Kidney tubule cell (primary cell): ENCODE data around the gene RPTOR.

Experiments used
- DNase-seq: peaks from one replicate; pipeline ENCODE4 v3.0.0-alpha.2; 2018; ENCODE audit warnings: low spot score

The RPTOR gene

GRCh38 chr17:80913928-80914821 lies 369.5 kb downstream of the RPTOR start:
- DNase-seq, result no peak

DNA sequence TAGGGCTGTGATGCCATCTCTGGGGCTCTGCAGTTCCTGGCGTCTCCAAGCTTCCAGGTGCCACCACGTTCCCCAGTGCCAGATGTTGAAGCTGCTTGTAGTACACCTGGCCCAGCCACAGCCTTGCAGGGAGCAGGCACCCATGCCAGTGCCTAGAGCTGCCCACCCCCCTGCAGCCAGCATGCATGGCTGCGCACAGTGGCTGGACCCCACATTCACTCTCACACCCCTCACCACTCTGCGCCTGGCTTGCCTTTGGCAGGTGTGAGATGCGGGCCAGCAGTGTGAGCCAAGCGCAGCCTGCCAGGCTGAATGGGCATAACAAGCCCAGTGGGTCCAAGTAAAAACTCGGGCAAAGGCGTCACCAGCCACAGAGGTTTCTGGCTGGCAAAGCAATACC lies 371.6 kb downstream of the RPTOR start:
- DNase-seq, result no peak

- DNase-seq, result no peak
These were observed 373.3 kb downstream of the RPTOR start for GRCh38 chr17:80917716-80918560.

DNA sequence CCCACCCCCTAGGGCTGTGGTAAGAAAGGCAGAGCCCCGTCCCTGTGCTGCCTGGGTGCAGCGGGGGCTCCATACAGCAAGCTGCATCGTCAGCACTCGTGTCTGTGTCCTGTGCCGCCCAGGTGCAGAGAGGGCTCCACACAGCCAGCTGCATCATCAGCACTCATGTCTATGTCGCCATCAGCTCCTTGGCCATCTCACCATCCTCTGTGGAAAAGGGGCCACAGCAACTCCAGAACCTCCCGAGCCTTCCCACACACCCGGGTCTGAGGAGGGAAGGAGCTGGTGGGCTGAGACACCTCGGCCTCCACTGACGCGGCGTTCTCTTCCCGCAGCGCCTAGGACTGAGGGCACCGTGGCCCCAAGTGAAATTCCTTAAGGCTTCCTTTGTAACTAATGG lies 374.1 kb downstream of the RPTOR start:
- DNase-seq, result no peak

GRCh38 chr17:80919331-80920311 lies 375.0 kb downstream of the RPTOR start:
- DNase-seq, result no peak

DNA sequence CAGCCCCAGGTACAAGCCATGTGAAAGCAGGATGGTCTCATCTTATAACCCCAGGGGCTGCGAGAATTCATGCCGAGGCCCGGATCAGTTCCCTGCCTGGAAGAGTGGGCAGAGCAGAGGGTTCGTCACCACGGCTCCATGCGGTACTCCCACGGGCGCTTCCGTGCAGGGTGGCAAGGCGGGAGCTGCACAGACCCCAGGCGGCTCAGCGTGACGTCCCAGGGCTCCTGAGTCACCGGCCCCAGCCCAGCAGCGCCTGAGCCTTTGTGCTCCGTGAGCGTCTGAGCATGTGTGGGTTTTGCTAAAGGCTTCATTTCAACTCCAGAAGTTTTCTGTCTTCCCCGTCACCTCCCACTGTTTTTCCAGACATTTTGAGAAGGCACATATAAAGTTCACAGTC lies 375.8 kb downstream of the RPTOR start:
- peak; percentile 4 for DNase-seq

- DNase-seq, result no peak
These were observed 376.5 kb downstream of the RPTOR start for GRCh38 chr17:80921159-80921558.

GRCh38 chr17:80921741-80922579 lies 377.3 kb downstream of the RPTOR start:
- no peak for DNase-seq

- no peak for DNase-seq
These were observed 378.0 kb downstream of the RPTOR start for GRCh38 chr17:80922580-80923160.

DNA sequence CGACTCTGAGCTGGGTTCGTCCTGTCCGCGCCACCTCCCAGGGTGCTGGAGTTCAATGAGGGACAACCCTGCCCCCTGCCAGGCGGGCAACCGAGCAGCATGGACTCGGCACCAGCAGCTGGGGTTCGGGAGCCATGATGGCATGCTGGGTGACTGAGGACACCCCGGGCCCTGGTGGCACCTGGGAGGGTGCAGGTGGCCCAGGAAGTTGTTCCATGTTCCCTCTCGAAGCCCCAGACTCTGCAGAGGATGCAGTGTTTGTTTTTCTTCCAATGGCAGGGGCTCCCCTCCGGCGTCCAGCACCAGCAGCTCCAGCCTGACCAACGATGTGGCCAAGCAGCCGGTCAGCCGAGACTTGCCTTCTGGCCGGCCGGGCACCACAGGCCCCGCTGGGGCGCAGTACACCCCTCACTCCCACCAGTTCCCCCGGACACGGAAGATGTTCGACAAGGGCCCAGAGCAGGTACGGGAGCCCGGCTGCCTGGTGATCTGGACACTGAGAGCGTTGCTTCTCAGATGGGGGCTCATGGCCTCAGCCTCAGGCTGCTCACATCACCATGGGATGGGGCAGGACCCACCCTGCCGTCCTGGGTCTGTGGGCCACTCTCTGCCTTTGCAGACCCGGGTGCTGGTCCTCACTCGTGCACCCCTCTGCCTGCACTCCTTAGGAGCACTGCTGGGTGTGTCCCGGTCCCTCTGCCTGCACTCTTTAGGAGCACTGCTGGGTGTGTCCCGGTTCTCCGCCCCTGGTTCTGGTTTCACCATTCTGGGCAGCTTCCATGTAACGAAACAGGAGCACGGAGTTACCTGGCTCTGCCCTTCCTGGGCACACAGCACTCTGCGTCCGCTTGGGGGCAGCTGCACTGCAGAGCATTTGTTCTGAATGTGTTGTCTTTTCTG lies 378.8 kb downstream of the RPTOR start:
- DNase-seq, result no peak

DNA sequence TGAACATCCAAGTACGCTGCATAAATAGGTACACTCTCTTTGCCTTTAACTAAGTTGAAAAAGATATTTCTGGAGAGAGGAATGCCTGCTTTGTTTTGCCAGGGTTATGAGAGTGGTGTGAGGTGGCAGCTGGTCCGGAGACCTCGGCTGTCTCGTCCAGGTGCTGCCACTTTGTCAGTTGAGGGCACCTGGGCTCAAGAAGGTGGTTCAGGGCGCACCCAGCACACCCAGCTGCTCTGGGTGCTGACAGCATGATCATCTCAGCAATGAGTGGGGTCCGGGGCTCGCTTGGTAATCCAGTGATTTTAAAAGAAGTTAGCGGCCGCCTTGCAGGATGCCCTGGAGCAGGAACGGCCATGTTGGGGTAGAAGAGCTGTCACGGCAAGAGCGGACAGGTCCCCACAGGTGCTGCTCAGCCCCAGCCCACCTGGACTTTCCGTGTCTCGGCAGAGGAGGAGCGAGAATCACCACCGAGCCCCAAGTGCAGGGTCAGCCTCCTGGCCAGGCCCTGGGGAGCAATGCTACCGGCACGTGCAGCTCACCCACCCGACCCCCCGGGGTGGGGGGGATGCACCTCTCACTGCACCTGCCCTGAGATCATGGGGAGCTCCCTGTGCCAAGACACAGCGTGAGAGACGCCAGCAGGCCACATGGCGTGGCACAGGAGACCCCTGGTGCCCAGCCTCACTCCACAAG lies 379.6 kb downstream of the RPTOR start:
- DNase-seq, result no peak

GRCh38 chr17:80924807-80925610 lies 380.4 kb downstream of the RPTOR start:
- DNase-seq, result no peak

DNA sequence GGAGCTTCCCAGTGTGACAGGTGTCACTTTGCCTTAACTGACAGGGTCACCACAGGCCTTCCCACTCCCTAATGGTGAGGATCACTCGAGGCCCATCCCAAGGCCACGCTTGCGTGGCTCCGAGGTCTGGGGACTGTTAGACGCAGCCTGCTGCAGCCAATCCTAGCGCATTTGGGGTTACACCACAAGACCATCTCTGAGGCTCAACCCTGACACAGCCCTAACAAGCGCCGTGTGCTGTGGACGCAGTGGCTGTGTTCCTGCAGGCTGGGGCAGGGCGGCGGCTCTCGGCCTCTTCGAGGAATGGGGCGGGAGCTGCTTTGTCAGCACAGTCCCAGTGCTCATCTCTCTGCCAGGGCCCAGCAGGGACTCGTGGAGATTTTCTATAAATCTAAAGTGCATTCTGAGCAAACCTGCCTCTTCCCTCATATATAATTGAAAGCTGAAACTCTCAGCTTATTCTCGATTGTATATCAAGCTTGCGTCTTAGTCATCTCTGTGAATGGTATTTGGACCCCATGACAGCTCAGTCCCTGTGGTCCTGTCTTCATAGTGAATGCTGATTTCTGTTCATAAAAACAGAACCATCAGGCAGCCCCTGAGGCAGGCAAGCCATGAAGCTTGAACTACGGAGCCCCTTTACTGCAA lies 381.2 kb downstream of the RPTOR start:
- DNase-seq, result no peak

DNA sequence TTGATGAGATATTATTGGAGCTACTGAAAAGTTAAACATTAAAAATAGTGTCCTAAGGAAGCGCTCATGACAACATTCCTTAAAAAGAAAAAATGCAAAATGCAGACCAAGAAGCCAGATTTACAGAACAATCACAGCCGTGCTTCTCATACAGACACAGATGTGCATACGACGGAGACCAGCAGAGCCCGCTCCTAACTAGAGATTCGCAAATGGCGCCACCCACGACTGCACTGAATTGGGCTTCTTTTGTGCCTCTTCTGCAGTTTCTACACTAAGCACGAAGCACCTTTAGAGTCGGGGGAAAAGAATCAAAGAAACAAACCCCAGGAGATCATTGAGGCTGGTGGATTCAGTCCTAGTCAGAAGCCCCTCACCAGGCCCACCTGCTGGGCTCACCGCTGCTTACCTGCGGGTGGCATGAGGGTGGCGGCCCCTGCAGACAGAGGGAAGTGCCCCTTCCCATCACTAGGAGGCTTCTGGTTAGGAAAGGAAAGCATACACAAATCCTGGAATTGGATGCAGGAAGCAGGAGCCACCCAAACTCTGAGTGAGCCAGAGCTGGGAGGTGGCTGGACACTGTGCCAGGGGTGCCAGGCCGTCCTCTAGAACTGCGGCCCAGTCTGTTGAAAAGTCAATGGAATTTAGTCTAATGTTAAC lies 382.1 kb downstream of the RPTOR start:
- DNase-seq, result no peak

GRCh38 chr17:80927791-80928216 lies 383.2 kb downstream of the RPTOR start:
- DNase-seq, result no peak

GRCh38 chr17:80929449-80929848 lies 384.8 kb downstream of the RPTOR start:
- DNase-seq, result no peak
